Measurements from ENCODE around the gene ATP6V0E2.
A peak's percentile ranks its signal among the peaks of the same experiment; 100 is the strongest.
"Not testable (repeated sequence)": the region's sequence is repeated elsewhere in the genome, so short reads cannot be mapped to it uniquely, and the experiment has no call there.

ATP6V0E2 gene

GRCh38 chr7:149880638-149881311, 7.0 kb downstream of the ATP6V0E2 start:
- no peak for DNase-seq

- DNase-seq, result no peak
Observed at GRCh38 chr7:149881328-149882247, 7.8 kb downstream of the ATP6V0E2 start.

- DNase-seq, result no peak
Observed at GRCh38 chr7:149882248-149883047, 8.7 kb downstream of the ATP6V0E2 start.

DNA sequence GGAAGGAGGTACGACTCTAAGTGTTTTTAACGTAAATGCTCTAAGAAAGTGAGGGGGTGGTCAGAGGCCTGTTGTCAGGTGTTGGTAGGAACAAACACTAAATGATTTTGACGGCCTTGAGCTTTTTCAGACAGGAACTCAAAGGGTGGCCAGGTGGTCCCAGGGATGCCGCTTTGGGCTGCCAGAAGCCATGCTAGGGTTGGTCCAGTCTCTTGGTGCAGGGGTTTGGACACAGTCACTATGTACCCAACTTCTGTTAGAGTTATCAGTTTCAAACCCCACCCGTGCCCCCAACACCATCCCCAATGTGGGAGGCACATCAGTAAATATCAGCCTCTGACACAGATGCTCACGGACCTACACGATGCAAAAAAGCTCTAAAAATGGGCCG, 9.3 kb downstream of the ATP6V0E2 start:
- no peak for DNase-seq

- peak; percentile 35 for DNase-seq
Observed at GRCh38 chr7:149883452-149883861, 9.7 kb downstream of the ATP6V0E2 start.

DNA sequence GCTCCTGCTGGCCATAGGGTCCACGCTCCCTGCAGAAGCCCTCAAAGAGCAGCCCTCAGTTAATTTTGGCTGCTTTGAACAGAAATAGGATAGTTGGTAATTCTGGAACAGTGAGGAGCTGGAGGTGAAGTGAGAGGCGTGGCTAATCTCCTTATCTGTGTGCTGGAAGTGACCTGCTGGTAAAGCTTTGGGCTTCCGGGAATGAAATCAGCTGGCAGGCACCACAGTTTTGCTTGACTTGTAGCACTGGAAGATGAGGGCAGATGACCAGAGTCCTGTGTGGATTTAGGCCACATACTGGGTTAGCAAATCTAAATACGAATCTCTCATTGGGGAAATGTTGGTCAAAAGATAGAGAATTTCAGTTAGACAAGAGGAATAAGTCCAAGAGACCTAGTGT, 10.2 kb downstream of the ATP6V0E2 start:
- no peak for DNase-seq

GRCh38 chr7:149884541-149884940, 10.8 kb downstream of the ATP6V0E2 start:
- DNase-seq, result no peak

GRCh38 chr7:149885191-149886017, 11.6 kb downstream of the ATP6V0E2 start:
- no peak for DNase-seq

DNA sequence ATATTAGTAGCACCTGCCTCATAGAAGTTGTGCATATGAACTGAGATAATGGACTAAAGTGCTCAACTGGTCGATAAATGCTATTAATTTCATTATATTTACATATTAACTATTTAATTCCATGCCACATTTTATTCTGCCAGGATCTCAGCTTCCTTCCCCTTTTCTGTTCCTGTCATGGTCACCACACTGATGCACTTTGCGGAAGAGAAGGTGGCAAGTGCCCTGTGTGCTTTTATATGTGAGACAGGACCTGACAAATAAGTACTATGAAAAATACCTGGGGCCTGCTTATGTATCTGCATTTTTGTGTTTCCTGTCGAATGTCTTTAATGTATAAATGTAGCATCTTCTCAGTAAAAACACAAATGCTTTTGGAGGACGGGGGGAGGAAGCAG, 12.2 kb downstream of the ATP6V0E2 start:
- DNase-seq, result peak; percentile 18

DNA sequence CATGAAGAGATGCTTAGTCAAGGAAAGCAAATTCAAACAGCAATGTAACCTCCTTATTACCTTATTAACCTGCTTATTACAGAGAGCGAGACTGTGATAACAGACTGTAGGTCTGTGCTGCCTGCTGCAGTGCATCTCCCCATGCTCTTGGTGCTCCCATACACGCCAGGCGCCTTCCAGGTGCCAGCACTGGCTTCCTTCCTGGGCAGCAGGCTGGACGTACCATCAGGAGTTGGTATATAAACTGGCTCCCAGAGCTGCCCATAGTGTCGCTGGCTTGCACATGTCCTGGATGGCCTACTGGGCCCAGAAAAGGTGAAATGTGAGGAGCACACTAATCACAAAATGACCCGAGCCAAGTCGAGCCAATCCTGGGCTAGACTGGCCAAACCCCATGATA, 13.5 kb downstream of the ATP6V0E2 start:
- no peak for DNase-seq

GRCh38 chr7:149890715-149891114, 16.9 kb downstream of the ATP6V0E2 start:
- not testable (repeated sequence) for DNase-seq

DNA sequence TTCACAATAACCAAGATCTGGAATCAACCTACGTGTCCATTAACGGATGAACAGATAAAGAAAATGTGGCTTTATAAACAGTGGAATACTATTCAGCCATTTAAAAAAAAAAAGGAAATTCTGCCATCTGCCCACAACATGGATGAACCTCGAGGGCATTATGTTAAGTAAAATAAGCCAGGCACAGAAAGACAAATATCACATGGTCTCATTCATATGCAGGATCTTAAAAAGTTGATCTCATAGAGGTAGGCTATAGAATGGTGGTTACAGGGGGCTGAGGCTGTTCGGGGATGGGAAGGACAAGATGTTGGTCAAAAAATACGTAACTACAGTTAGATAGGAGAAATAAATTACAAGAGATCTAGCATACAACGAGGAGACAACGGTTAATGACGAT, 21.2 kb downstream of the ATP6V0E2 start:
- DNase-seq, result not testable (repeated sequence)

GRCh38 chr7:149907776-149908376, 34.1 kb downstream of the ATP6V0E2 start:
- not testable (repeated sequence) for DNase-seq

DNA sequence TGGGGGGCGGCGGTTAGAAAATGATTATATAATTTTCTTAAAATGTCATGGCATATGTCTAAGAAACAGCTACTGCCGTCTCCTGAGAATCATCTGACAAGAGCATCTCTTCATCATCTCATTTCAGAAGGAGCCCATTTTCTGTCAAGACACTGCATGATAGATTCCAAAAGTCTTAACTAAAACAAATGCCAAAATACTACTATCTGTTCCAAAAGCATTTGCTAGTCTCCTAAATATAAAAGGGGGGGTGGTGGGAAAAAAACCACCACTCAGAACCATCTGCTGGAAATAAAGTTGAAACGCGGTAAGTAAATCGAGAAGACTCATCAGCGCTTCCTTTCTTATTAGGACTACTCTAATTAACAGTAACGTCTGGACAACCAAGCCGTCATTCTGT, 36.5 kb downstream of the ATP6V0E2 start:
- not testable (repeated sequence) for DNase-seq

GRCh38 chr7:149912126-149912525, 38.4 kb downstream of the ATP6V0E2 start:
- DNase-seq, result not testable (repeated sequence)

GRCh38 chr7:149926414-149926813, 52.6 kb downstream of the ATP6V0E2 start:
- not testable (repeated sequence) for DNase-seq

Measured in MV-4-11 (cell line).